GM19035 (cell line): ENCODE measurements around the gene MTFMT.
"Not testable (repeated sequence)": the region's sequence is repeated elsewhere in the genome, so short reads cannot be mapped to it uniquely, and the experiment has no call there.

Experiments used
- ATAC-seq: cut with Tn5 transposase; IDR thresholded peaks from one replicate; pipeline ENCODE4 v1.9.1; 2021; ENCODE audit not compliant: unreplicated experiment

Gene MTFMT

GRCh38 chr15:65028921-65029735 is at the start of gene MTFMT:
TSS of gene MTFMT (minus strand) at chr15:65029639. CDS start at chr15:65029613, 26 bp downstream.
- peak; percentile 75 for ATAC-seq

DNA sequence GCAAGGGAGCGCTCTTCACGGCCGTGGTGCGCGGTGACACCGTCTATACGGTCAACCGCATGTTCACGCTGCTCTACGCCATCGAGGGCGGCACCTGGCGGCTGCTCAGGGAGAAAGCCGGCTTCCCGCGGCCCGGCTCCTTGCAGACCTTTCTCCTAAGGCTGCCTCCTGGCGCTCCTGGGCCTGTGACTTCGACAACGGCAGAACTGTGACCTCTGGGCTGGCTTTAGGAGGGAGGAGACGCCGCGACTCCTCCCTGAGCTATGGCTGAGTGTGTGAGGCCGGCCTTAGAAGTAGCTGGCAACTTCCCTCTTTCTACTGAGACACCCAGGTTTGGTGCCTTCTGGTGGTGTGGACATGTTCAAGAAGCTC is 48.5 kb upstream of the MTFMT start:
- no peak for ATAC-seq

DNA sequence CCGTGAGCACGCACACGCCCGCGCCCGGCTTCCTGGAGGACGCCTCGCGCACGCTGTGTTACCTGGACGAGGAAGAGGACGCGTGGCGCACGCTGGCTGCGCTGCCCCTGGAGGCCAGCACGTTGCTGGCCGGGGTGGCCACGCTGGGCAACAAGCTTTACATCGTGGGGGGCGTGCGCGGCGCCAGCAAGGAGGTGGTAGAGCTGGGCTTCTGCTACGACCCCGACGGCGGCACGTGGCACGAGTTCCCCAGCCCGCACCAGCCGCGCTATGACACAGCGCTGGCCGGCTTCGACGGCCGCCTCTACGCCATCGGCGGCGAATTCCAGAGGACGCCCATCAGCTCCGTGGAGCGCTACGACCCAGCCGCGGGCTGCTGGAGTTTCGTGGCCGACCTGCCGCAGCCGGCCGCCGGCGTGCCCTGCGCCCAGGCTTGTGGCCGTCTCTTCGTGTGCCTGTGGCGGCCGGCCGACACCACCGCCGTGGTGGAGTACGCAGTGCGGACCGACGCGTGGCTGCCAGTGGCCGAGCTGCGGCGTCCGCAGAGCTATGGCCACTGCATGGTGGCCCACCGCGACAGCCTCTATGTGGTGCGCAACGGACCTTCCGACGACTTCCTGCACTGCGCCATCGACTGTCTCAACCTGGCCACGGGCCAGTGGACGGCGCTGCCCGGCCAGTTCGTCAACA is 48.0 kb upstream of the MTFMT start:
- no peak for ATAC-seq

- ATAC-seq: no peak
These were observed 47.2 kb upstream of the MTFMT start, which contains the start of gene KBTBD13 for GRCh38 chr15:65076486-65077290. TSS of gene KBTBD13 (plus strand) at chr15:65076746. CDS start at chr15:65076816, 70 bp downstream.

DNA sequence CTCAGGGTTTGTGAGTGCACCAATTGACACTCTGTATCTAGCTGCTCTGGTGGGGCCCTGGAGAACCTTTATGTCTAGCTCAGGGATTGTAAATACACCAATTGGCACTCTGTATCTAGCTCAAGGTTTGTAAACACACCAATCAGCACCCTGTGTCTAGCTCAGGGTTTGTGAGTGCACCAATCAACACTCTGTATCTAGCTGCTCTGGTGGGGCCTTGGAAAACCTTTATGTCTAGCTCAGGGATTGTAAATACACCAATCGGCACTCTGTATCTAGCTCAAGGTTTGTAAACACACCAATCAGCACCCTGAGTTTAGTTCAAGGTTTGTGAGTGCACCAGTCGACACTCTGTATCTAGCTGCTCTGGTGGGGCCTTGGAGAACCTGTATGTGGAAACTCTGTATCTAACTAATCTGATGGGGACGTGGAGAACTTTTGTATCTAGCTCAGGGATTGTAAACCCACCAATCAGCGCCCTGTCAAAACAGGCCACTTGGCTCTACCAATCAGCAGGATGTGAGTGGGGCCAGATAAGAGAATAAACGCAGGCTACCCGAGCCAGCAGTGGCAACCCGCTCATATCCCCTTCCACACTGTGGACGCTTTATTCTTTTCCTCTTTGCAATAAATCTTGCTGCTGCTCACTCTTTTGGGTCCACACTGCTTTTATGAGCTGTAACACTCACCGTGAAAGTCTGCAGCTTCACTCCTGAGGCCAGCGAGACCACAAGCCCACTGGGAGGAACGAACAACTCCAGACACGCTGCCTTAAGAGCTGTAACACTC is 46.4 kb upstream of the MTFMT start:
- not testable (repeated sequence) for ATAC-seq

DNA sequence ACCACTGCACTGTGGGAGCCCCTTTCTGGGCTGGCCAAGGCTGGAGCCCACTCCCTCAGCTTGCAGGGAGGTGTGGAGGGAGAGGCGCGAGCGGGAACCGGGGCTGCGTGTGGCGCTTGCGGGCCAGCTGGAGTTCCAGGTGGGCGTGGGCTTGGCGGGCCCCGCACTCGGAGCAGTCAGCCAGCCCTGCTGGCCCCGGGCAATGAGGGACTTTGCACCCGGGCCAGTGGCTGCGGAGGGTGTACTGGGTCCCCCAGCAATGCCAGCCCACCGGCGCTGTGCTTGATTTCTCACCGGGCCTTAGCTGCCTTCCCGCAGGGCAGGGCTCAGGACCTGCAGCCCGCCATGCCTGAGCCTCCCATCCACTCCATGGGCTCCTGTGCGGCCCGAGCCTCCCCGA is 45.5 kb upstream of the MTFMT start:
- ATAC-seq: not testable (repeated sequence)

DNA sequence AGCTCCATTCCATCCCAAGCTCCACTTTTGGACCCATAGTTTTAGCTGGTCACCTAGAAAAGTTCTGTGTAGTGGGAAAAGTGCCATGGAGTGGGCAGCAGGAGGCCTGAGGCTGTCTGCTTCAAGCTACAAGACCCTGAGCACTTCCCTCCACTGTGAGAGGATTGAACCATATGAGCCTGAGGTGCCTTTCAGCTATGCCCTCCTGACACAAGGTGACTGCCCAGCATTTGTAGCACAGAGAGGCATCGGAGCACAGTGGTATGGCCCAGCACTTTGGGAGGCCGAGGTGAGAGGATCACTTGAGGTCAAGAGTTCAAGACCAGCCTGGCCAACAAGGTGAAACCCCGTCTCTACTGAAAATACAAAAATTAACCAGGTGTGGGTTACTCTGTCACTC is 43.2 kb upstream of the MTFMT start:
- ATAC-seq: no peak

DNA sequence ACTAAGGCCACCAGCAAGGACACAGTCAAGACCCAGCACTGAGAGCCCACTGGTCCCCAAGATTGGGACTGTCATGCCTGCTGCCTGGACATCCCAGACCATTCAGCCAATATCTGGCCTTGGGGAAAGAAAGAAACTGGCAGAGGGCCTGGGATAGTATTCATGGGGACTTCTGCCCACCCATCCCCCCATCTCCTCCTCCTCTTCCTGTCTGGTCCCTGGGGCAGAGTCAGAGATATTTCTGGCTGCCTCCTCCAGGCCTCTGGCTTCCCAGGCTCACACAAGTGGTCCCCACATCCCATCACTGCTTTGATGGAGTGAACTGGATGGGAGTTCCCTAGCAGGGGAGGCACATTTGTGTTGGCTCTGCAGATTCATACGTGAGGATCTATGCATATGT is 42.6 kb upstream of the MTFMT start:
- ATAC-seq: no peak

GRCh38 chr15:65071381-65071811 is 42.0 kb upstream of the MTFMT start:
- no peak for ATAC-seq

DNA sequence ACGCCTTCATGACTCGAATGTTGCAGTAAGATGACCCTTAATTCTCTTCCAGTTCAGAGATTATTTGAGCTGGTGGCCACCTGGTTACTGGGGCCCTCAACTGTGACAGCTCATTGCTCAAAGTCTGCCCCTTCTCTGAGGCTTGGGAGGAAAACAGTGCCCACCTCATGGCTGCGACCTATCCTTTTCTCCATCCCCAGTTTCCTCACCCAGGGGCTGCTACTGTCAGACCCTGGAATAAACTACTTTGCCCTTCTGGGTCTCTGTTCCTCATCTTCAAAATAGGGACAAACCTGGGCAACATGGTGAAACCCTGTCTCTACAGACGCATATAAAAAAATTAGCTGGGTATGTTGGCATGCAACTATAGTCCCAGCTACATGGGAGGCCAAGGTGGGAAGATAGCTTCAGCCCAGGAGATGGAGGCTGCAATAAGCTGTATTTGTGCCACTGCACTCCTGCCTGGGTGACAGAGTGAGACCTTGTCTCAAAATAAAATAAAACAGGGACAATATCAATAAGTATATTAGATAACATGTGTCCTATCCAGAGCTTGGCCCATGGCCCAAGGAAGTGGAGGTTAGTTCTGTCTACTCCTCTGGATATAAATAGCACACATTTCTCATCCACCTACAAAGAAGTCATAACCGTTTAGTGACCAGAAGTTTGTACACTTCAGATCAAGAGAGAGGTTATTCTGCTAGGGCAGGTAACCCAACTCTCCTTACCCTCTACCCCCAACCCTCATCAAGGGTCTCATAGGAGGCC is 40.5 kb upstream of the MTFMT start:
- ATAC-seq: no peak

DNA sequence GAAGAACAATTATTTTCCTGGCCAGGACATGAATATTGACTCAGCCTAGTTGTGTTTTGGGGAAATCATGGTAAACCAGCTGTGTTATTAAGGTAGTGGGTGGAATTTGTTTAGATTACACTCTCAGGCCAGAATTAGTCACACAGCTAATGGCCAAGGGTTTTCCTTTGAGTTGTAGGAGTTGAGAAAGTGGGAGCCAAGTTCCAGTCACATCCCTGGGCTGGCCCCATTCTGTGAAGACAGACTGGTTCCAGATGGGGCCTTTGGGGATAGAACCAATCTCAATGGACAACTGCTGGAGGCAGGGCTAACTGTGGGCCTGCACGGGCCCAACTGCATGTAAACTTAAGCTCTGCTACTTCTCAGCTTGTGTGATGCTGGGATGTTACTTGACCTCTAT is 39.7 kb upstream of the MTFMT start:
- no peak for ATAC-seq

DNA sequence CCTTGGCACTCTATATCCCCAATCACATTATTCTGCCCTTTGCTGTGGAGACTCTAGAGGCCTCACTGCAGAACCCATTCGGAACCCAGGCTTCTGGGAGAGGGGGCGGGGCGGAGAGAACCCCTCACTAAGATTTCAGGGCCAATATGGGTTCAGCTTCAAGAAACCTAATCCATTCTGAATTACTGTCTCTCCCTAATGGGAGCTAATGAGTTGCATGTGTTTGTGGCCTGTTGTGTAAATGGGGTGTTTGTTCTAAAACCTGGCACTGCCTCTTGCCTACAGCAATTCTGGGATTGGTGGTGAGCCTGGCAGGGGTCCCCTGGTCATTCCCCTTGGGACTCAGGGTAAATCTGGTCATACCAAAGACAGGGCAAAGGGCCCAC is 39.0 kb upstream of the MTFMT start:
- ATAC-seq: no peak

DNA sequence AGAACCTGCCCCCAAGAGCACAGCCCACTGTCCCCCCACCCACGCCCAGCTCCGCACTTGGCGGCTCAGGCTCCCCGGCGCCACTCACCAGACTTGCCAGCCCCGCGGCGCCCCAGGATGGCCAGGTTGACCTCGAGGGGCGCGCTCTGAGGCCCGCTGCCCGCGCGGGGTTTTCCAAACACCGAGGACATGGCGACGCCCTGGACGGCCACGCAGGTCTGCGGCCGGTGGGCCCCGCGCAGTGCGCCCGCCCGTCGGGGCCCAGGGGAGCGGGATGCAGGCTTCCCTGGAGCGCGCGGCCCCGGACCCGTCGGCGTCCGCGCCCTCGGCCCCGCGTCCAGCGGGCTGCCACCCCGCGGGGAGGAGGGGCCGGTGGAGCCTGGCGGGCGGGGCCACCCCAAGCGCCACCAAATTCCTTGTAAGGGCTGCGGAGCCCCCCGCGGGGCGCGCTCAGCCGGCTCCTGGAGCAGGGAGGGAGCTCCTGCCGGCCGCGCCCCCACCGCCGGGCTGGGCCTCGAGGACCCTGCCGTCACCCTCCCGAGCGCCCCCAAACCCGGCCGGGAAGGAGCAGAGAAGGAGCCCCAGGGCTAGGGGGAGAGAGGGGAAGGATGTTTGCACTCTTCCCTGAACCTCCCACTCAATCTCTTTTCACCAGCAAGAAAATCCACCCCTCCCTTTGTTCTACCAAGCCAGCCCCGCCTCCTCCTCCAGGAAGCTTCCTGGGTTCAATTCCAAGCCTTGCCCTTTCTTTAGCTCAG is 38.4 kb upstream of the MTFMT start, which contains the start of gene RASL12:
Gene RASL12, minus strand, starts transcription at position 347 of the 758 bp plus-strand sequence. Its CDS starts 156 bp downstream, at position 191.
- ATAC-seq: no peak

- ATAC-seq: no peak
These were observed 37.8 kb upstream of the MTFMT start for GRCh38 chr15:65067317-65067644.

- ATAC-seq: no peak
These were observed 37.3 kb upstream of the MTFMT start for GRCh38 chr15:65066635-65067316.

GRCh38 chr15:65066001-65066634 is 36.7 kb upstream of the MTFMT start:
- no peak for ATAC-seq

- ATAC-seq: no peak
These were observed 33.3 kb upstream of the MTFMT start for GRCh38 chr15:65062726-65063125.

DNA sequence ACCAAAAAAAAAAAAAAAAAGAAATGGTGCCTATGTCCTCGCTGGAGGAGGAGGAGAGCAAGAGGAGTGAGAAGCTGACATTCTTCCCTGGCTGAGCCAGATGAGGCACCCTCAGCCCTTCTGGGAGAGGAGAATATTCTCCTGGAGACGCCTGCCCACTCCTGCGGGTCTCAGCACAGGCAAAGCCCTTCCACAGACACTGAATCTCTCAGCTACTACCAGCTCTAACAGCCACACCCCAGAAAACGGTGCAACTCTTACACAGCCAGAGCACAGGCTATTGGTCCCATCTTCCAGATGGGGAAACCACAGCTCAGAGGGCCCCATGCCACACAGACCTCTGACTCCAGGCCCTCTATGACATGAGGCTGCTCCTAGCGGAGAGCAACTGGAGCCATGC is 32.6 kb upstream of the MTFMT start:
- ATAC-seq: no peak
